Prostate gland (tissue), 2 donors: ENCODE data around the gene FNDC3B. TPM values are rescaled to one million over a fixed set of nuclear protein-coding genes. Genes with fewer than 3 reads are reported as not detected.

Experiments
- DNase-seq: peaks from one replicate; pipeline ENCODE4 v3.0.0-alpha.2; 2019; ENCODE audit warnings: low spot score
- H3K27ac ChIP-seq, 2 donors: fragments of 200-600 bp; sonication (generic); 2 replicates each; pipeline ENCODE4 v1.5.1; 2017 to 2019
- H3K27me3 ChIP-seq: fragments of 200-600 bp; sonication (generic); replicated peaks from 2 replicates; pipeline ENCODE4 v1.5.1; 2019; ENCODE audit not compliant: insufficient read depth
- H3K36me3 ChIP-seq, 2 donors: fragments of 200-600 bp; sonication (generic); 1 replicate in 1 of 2; 2 replicates in 1 of 2; pipeline versions ENCODE4 v1.5.1 to v1.8.1; 2017 to 2019
- H3K4me1 ChIP-seq: fragments of 200-600 bp; sonication (generic); replicated peaks from 2 replicates; pipeline ENCODE4 v1.5.1; 2019
- H3K4me3 ChIP-seq, 2 donors: fragments of 200-600 bp; sonication (generic); 2 replicates each; pipeline ENCODE4 v1.5.1; 2017 to 2019
- H3K9me3 ChIP-seq: fragments of 200-600 bp; sonication (generic); 2 replicates; pipeline ENCODE4 v1.5.1; 2017
- CTCF ChIP-seq, 4 experiments: fragments of 200-600 bp in 2 of 4; fragments of 450-650 bp in 2 of 4; sonication (generic) in 2 of 4; IDR thresholded peaks; 1 replicate in 3 of 4; 2 replicates in 1 of 4; pipeline ENCODE4 v1.5.1; 2016 to 2019; ENCODE audit warnings: antibody characterized with exemption in 4 of 4, mild to moderate bottlenecking in 2 of 4, moderate library complexity in 2 of 4
- POLR2A ChIP-seq: fragments of 450-650 bp; IDR thresholded peaks from one replicate; pipeline ENCODE4 v1.6.1; 2016; ENCODE audit warnings: antibody characterized with exemption, mild to moderate bottlenecking
- POLR2AphosphoS5 ChIP-seq: sonication (generic); formaldehyde crosslinking; IDR thresholded peaks from one replicate; pipeline ENCODE4 v1.6.1; 2017; ENCODE audit warnings: antibody characterized with exemption
- WGBS: methylation state at CpG from one replicate; pipeline ENCODE4 v1.1.5; 2018; 5-methylcytosine and 5-hydroxymethylcytosine counted together
- intact Hi-C: fragments of 100-400 bp; cut with DNase I; formaldehyde crosslinking; loops from one replicate; pipeline ENCODE4 v1.14.2; 2022
- total RNA-seq, 2 donors: library from RNA; depleted of rRNA; stranded (reverse); fragments of >200 nt; gene quantifications; one replicate each; pipeline ENCODE4 v1.1.0, GENCODE V29; 2016

Gene FNDC3B
- total RNA-seq, 2 donors from 2014 or later = 35.9 to 62.4 TPM

DNA sequence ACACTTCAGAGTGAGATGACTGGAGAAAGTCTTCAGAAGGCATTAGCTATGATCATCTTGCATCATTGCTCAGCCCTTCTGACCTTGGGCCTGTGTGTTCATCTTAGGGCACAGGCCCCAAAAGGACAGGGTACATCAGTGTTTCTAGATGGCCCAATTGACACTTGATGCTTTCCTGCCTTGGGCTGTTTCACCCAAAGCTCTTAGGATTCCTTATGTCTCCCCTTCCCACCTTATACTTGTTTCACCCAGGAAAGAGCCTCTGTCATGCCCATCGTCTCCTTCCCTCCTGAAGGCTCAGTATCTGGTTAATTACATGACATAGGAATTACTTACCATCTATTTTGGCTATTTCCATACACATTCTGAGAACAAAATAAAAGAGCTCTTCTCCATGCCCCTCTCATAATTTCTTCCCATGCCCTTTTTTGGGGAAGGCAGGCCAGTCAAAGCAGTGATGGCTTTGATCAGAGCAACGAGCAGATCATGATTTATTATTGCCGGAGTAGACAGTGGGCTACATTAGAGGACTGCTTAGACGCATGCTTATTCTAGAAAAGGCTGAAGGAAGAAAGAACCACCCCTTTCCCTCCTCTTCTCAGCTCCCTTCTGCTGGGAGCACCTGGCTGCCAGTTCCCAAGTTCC lies 335.9 kb downstream of the FNDC3B start:
- peaks cover 6 to 15% of the 10 kb centered on the region in 2 donors for H3K36me3 ChIP-seq
- H3K4me1 ChIP-seq = no peaks in the 10 kb centered on the region
- no peak overlapping the region for H3K27ac ChIP-seq
- no peaks in the 10 kb centered on the region for H3K27me3 ChIP-seq
- TF ChIP-seq POLR2AphosphoS5 = no peak
- no peak for TF ChIP-seq POLR2A
- no peak for TF ChIP-seq CTCF (IDR thresholded peaks at IDR 0.05)
- no peak for DNase-seq
- no peak overlapping the region for H3K4me3 ChIP-seq
- no peaks in the 10 kb centered on the region for H3K9me3 ChIP-seq
- 80% methylated on average over 4 of the region's 4 CpGs for WGBS
- intact Hi-C loops = no loop called here

DNA sequence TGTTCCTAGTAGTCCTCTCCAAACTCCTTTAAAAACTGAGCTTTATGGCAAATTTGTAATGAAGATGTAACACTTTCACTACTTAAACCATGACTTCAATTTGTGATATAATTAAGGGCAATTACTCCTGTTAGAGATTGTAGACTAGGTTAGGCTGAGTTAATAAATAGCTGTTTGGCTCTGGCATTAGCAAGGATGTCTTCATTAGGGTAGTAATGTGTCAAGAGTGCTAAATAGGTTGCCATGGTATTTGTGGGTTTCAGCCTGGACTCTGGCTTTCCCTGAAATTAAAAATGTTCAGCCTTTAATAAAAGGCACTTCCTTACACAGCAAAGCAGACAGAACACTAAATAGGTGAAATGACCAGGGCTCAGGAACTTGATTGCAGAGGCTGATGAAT lies 337.0 kb downstream of the FNDC3B start:
- H3K4me3 ChIP-seq = no peak overlapping the region
- intact Hi-C loops = no loop called here
- no peaks in the 10 kb centered on the region for H3K4me1 ChIP-seq
- no peak for DNase-seq
- TF ChIP-seq POLR2AphosphoS5 = no peak
- no peak for TF ChIP-seq POLR2A
- no peak for TF ChIP-seq CTCF (IDR thresholded peaks at IDR 0.05)
- no peak overlapping the region for H3K27ac ChIP-seq
- H3K9me3 ChIP-seq = no peaks in the 10 kb centered on the region
- peaks cover 6 to 15% of the 10 kb centered on the region in 2 donors for H3K36me3 ChIP-seq
- no peaks in the 10 kb centered on the region for H3K27me3 ChIP-seq

- intact Hi-C loops = no loop called here
- no peak overlapping the region for H3K27ac ChIP-seq
- no peaks in the 10 kb centered on the region for H3K4me1 ChIP-seq
- WGBS = 92% methylated on average over 4 of the region's 4 CpGs
- H3K27me3 ChIP-seq = no peaks in the 10 kb centered on the region
- no peak for DNase-seq
- H3K9me3 ChIP-seq = no peaks in the 10 kb centered on the region
- peaks cover 6 to 15% of the 10 kb centered on the region in 2 donors for H3K36me3 ChIP-seq
- TF ChIP-seq POLR2AphosphoS5 (no peak), CTCF (IDR thresholded peaks at IDR 0.05) (no peak), POLR2A (no peak)
- no peak overlapping the region for H3K4me3 ChIP-seq
Observed at GRCh38 chr3:172376881-172377280, 337.5 kb downstream of the FNDC3B start.

DNA sequence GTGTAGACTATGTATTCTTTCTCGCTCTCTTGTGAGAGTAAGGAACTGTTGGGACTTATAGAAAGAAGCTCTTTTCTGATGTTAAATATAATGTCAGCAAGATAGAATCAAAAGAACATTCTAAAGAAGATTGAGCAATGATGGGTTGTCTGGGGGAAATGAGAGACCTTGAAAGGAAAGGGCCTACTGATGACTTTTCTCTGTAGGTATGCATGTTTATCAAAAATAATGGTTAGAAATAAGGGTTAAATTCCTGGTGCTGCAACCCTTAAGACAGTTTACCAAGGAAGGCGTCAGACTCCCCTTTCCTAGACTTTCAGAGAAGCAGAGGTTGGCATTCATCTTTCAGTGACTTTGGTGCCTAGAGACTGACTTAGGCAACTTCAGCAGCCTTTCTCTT lies 339.1 kb downstream of the FNDC3B start:
- peaks cover 6 to 15% of the 10 kb centered on the region in 2 donors for H3K36me3 ChIP-seq
- no peaks in the 10 kb centered on the region for H3K9me3 ChIP-seq
- intact Hi-C loops = no loop called here
- no peaks in the 10 kb centered on the region for H3K27me3 ChIP-seq
- H3K4me3 ChIP-seq = no peak overlapping the region
- WGBS = 97% methylated on average over 2 of the region's 2 CpGs
- no peaks in the 10 kb centered on the region for H3K4me1 ChIP-seq
- no peak for DNase-seq
- TF ChIP-seq POLR2AphosphoS5 (no peak), POLR2A (no peak), CTCF (IDR thresholded peaks at IDR 0.05) (no peak)
- H3K27ac ChIP-seq = no peak overlapping the region

DNA sequence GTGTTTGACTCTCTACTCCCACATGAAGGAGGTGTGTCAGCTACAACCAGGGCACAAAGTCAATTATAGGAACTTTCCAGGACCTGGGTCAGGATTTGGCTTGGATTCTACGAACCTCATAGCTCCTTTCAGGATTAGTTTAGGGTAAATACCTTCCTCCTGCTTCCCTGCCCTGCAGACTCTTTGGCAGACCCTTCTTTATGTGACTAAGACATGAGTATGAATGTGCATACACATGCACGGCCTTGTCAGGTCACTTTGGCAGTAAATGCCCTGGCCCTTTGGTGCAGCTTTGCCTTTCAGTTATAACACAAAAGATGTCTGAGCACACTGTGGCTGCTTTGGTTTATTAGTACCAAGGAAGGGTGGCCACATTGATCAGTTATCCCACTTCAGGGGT lies 340.0 kb downstream of the FNDC3B start:
- Histone ChIP-seq H3K4me1 (no peaks in the 10 kb centered on the region), H3K4me3 (no peak overlapping the region), H3K27ac (no peak overlapping the region), H3K27me3 (no peaks in the 10 kb centered on the region), H3K36me3 (peaks cover 6 to 15% of the 10 kb centered on the region in 2 donors), H3K9me3 (no peaks in the 10 kb centered on the region)
- TF ChIP-seq POLR2AphosphoS5 = no peak
- no peak for TF ChIP-seq CTCF (IDR thresholded peaks at IDR 0.05)
- TF ChIP-seq POLR2A = no peak
- 96% methylated on average over 2 of the region's 2 CpGs for WGBS
- intact Hi-C loops = no loop called here
- no peak for DNase-seq
